Gastroesophageal sphincter (tissue), 4 donors: ENCODE data around the gene RNF145. TPM values are rescaled to one million over a fixed set of nuclear protein-coding genes. Genes with fewer than 3 reads are reported as not detected.

Experiments
- ATAC-seq: fragments of 150-250 bp; one replicate; pipeline ENCODE4 v1.9.1; 2016; ENCODE audit warnings: mild to moderate bottlenecking, moderate library complexity
- H3K27ac ChIP-seq, 4 donors: fragments of 200-600 bp; sonication (generic) in 3 of 4; 1 replicate in 3 of 4; 2 replicates in 1 of 4; pipeline ENCODE4 v1.5.1; 2016 to 2019
- H3K27me3 ChIP-seq: fragments of 200-600 bp; sonication (generic); one replicate; pipeline ENCODE4 v1.5.1; 2019
- H3K36me3 ChIP-seq, 2 donors: fragments of 200-600 bp; sonication (generic); one replicate each; pipeline ENCODE4 v1.5.1; 2019; ENCODE audit warnings: control low read depth in 1 of 2
- H3K4me1 ChIP-seq, 3 donors: fragments of 200-600 bp; sonication (generic); 1 replicate in 2 of 3; 2 replicates in 1 of 3; pipeline ENCODE4 v1.5.1; 2016 to 2019; ENCODE audit warnings: control low read depth in 2 of 3
- H3K4me3 ChIP-seq, 2 donors: fragments of 200-600 bp; sonication (generic); one replicate each; pipeline ENCODE4 v1.5.1; 2019; ENCODE audit warnings: mild to moderate bottlenecking in 1 of 2, moderate library complexity in 1 of 2
- H3K9me3 ChIP-seq, 3 donors: fragments of 200-600 bp; sonication (generic); one replicate each; pipeline ENCODE4 v1.5.1; 2017 to 2019; ENCODE audit warnings: control low read depth in 2 of 3
- CTCF ChIP-seq, 4 experiments: fragments of 200-600 bp in 2 of 4; fragments of 450-650 bp in 2 of 4; sonication (generic) in 1 of 4; IDR thresholded peaks; one replicate each; pipeline ENCODE4 v1.5.1; 2017 to 2019; ENCODE audit warnings: antibody characterized with exemption in 4 of 4, mild to moderate bottlenecking in 2 of 4, moderate library complexity in 2 of 4
- EP300 ChIP-seq: sonication (generic); formaldehyde crosslinking; IDR thresholded peaks from one replicate; pipeline ENCODE4 v1.6.1; 2017; ENCODE audit warnings: antibody characterized with exemption, mild to moderate bottlenecking
- POLR2A ChIP-seq, 2 donors: fragments of 450-650 bp; IDR thresholded peaks; one replicate each; pipeline ENCODE4 v1.6.1; 2017; ENCODE audit warnings: antibody characterized with exemption in 2 of 2, mild to moderate bottlenecking in 2 of 2, moderate library complexity in 1 of 2
- POLR2AphosphoS5 ChIP-seq: sonication (generic); formaldehyde crosslinking; IDR thresholded peaks from one replicate; pipeline ENCODE4 v1.6.1; 2017; ENCODE audit warnings: antibody characterized with exemption
- WGBS, 2 donors: methylation state at CpG; one replicate each; pipeline ENCODE4 v1.1.5; 2018; ENCODE audit warnings: low coverage in 1 of 2; 5-methylcytosine and 5-hydroxymethylcytosine counted together
- total RNA-seq, 4 donors: library from RNA; depleted of rRNA; stranded (reverse); fragments of >200 nt; gene quantifications; one replicate each; pipeline ENCODE4 v1.1.0, GENCODE V29; 2016

RNF145 gene
- total RNA-seq, 4 donors from 2014 or later, result 39.3 to 89.4 (median 68.7) TPM

DNA sequence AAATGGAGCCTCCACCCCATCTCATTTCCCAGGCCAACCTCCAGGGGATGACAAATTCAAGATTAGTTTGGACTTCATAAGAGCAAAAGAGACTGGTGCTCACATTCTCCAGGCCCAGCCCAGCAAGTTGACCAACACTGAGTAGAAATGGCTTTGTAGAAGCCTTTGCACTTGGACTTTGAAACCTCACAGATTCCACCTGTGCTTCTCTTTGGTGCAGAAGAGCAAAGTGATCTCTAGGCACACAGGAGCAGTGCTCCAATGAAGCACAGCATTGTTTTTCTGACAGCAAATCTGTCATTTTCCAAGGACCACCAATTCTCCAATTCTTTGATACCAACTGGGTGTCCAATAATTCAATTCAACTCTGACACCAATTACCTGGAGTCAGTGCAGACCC, 17.1 kb upstream of the RNF145 start:
- ATAC-seq, result no peak
- no peaks in the 10 kb centered on the region for H3K36me3 ChIP-seq
- H3K27me3 ChIP-seq, result no peaks in the 10 kb centered on the region
- TF ChIP-seq EP300 (no peak), POLR2A (IDR thresholded peaks at IDR 0.05) (no peak), CTCF (IDR thresholded peaks at IDR 0.05) (no peak), POLR2AphosphoS5 (no peak)
- no peaks in the 10 kb centered on the region for H3K9me3 ChIP-seq
- H3K4me1 ChIP-seq, result no peaks in the 10 kb centered on the region
- no peak overlapping the region for H3K27ac ChIP-seq
- H3K4me3 ChIP-seq, result no peak overlapping the region

DNA sequence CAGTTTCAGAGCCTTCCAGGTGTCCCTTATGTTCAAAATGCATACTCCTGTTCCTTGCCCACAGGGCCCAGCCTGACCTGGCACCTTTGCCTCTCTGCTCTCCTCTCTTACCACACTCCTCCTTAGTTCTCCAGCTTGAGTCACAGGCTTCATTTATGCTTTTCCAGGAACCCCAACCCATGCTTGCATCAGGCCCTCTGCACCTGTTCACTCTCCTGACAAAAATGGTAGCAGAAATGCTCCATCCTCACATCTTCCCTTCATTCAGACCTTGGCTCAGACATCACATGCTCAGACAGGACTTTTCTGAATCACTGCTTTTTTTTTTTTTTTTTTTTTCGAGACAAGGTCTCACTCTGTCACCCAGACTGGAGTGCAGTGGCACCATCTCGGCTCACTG, 15.1 kb upstream of the RNF145 start:
- WGBS, 2 donors, result 83% methylated on average over 2 of the region's 2 CpGs; no CpG with 5 or more reads in 1 of the 2 donors
- TF ChIP-seq POLR2A (IDR thresholded peaks at IDR 0.05) (no peak), CTCF (IDR thresholded peaks at IDR 0.05) (no peak), POLR2AphosphoS5 (no peak), EP300 (no peak)
- H3K4me1 ChIP-seq, result no peaks in the 10 kb centered on the region
- H3K27me3 ChIP-seq, result no peaks in the 10 kb centered on the region
- H3K36me3 ChIP-seq, result no peaks in the 10 kb centered on the region
- H3K9me3 ChIP-seq, result no peaks in the 10 kb centered on the region
- no peak overlapping the region for H3K27ac ChIP-seq
- H3K4me3 ChIP-seq, result no peak overlapping the region
- no peak for ATAC-seq

DNA sequence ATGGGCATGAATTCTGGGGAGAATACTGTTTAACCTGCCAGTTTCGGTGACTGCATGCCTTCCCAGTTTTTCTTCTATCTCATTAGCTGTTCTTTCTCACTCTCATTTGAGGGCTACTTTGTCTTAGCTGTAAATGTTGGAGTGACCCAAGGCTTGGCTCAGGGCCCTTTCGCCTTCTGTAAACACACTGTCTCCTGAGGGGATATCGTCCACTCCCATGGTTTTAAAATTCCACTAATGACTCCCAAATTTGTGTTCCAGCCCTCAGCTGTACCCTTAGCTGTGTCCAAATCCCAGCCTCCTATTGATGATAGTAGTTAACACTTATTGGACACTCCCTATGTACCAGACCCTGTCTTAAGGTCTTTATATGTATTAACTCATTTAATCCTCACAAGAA, 14.1 kb upstream of the RNF145 start:
- TF ChIP-seq CTCF (IDR thresholded peaks at IDR 0.05) (no peak), EP300 (no peak), POLR2AphosphoS5 (no peak), POLR2A (IDR thresholded peaks at IDR 0.05) (no peak)
- Histone ChIP-seq H3K27ac (no peak overlapping the region), H3K4me3 (no peak overlapping the region), H3K36me3 (no peaks in the 10 kb centered on the region), H3K9me3 (no peaks in the 10 kb centered on the region), H3K27me3 (no peaks in the 10 kb centered on the region), H3K4me1 (no peaks in the 10 kb centered on the region)
- no peak for ATAC-seq
- WGBS, 2 donors, result 52 to 67% methylated on average over 3 of the region's 3 CpGs

GRCh38 chr5:159220206-159220605, 10.9 kb upstream of the RNF145 start:
- no peak for ATAC-seq
- no peaks in the 10 kb centered on the region for H3K27me3 ChIP-seq
- H3K27ac ChIP-seq, result no peak overlapping the region
- 78 to 88% methylated on average over 5 of the region's 5 CpGs for WGBS, 2 donors
- no peaks in the 10 kb centered on the region for H3K4me1 ChIP-seq
- H3K36me3 ChIP-seq, result no peaks in the 10 kb centered on the region
- H3K9me3 ChIP-seq, result no peaks in the 10 kb centered on the region
- no peak overlapping the region for H3K4me3 ChIP-seq
- TF ChIP-seq POLR2AphosphoS5 (no peak), CTCF (IDR thresholded peaks at IDR 0.05) (no peak), EP300 (no peak), POLR2A (IDR thresholded peaks at IDR 0.05) (no peak)

DNA sequence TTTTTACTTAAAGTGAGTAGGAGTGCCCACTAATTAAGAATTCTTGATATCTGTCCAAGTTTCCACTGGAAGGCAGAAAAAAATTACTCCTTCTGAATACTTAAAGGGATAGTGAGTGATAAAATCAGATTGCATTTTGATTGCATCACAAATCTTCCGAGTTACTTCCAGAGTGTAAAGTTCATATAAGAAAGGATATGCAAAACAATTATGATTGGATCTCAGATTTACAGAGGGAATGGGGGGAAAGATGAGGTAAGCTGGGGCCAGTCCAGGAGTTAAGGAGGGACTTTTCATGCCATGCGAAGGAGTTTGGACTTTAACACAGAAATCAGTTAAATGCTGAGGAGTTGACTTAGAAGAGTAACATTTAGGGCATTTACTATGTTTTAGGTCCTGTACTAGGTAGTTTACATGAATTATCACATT, 9.3 kb upstream of the RNF145 start:
- no peak overlapping the region for H3K4me3 ChIP-seq
- ATAC-seq, result no peak
- H3K9me3 ChIP-seq, result no peaks in the 10 kb centered on the region
- H3K27ac ChIP-seq, result no peak overlapping the region
- H3K27me3 ChIP-seq, result no peaks in the 10 kb centered on the region
- no peaks in the 10 kb centered on the region for H3K4me1 ChIP-seq
- TF ChIP-seq POLR2A (IDR thresholded peaks at IDR 0.05), result no peak
- 49 to 69% methylated on average over 2 of the region's 2 CpGs for WGBS, 2 donors
- H3K36me3 ChIP-seq, result no peaks in the 10 kb centered on the region
